ENCODE data around the gene SETD2.
"Not testable (repeated sequence)": the region's sequence is repeated elsewhere in the genome, so short reads cannot be mapped to it uniquely, and the experiment has no call there.

GRCh38 chr3:47026432-47026831 lies 137.5 kb downstream of the SETD2 start:
- not testable (repeated sequence) for TF ChIP-seq CTCF (conservative IDR thresholded peaks at IDR 0.05); EZH2 (IDR thresholded peaks at IDR 0.05; ENCODE audit: low read depth)

Data from PC-9 (cell line).